Cortex of kidney (tissue), 1 donor: ENCODE data around the gene TAS2R50.

Experiments used
- DNase-seq: peaks from one replicate; lab custom pipeline; 2025; lab: John Stamatoyannopoulos, UW

TAS2R50 gene

DNA sequence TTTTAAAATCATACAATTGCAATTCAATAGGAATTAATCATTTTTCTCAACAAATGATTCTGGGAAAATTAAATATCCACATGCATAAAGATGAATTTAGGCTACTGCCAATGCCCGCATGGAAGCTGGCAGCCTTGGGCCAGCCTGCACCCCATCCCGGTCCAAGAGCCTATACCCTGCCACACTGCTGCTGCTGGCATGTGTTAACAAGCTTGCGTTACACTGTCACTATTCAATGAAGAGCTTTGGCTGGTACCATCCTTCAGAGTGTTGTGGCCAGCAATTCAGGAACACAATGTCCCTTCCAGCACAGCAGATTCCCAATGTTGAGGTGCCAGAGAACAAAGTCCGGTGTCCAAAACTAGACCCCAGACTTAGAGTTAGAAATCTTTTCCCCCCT lies 34.1 kb downstream of the TAS2R50 start:
- no peak for DNase-seq

DNA sequence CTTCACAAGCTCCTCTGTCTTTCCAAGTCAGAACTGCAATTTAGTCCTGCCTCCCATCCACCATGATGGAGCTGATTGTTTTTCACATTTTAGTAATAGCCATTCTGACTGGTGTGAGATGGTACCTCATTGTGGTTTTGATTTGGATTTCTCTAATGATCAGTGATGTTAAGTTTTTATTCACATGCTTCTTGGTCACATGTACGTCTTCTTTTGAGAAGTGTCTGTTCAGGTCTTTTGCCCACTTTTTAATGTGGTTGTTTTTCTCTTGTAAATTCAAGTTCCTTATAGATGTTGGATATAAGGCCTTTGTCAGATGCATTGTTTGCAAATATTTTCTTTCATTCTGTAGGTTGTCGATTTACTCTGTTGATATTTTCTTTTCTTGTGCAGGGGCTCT lies 43.5 kb downstream of the TAS2R50 start:
- no peak for DNase-seq

DNA sequence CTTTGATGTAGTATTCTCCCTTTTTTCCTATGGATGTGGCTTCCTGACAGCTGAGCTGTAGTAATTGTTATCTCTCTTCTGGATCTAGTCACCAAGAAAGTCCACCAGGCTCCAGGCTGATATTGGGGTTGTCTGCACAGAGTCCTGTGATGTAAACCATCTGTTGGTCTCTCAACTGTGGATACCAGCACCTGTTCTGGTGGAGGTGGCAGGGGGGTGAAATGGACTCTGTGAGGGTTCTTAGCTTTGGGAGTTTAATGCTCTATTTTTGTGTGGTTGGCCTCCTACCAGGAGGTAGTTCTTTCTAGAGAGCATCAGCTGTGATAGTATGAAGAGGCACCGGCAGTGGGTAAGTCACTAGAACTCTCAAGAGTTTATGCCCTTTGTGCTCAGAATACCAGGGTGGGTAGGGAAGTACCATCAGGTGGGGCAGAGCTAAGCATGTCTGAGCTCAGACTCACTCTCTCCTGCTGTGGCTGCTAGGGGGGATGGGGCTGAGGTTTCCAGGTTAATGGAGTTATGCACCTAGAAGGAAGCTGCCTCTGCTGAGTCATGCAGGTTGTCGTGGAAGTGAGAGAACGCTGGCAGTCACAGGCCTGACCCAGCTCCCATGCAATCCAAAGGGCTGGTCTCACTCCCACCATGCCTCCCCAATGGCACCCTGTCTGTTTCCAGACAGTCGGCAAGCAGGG lies 44.6 kb downstream of the TAS2R50 start:
- DNase-seq = no peak

DNA sequence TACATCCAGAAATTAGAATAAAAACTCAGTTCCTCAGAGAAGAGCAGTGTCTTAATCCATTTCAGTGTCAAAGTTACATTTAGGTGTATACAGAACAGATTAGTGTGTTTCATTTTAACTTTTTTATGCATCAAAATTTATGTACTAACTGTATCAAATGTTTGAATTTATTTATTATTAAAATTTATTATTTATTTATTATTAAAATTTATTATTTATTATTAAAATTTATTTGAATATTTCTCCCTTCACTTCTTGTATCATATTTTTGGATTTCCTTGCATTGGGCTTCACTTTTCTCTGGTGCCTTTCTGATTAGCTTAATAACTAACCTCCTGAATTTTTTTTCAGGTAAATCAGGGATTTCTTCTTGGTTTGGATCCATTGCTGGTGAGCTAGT lies 45.3 kb downstream of the TAS2R50 start:
- DNase-seq = no peak

DNA sequence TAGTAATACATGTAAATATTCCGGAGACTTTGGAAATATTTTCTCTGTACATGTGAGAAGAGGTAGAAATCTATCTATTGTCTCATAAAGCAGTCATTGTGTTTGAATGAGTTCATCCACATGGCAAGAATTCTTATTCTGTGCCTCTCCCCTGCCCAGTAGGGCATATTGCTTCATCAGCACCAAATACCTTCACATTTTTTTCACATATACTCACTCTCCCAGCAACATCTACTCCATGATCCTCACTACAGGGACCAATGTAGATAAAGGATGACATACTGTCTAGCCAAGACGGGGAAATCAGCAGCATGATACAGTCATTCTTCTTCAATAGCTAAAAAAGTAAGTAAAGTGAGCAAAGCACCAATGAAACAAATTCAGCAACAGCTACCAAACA lies 46.3 kb downstream of the TAS2R50 start:
- no peak for DNase-seq

DNA sequence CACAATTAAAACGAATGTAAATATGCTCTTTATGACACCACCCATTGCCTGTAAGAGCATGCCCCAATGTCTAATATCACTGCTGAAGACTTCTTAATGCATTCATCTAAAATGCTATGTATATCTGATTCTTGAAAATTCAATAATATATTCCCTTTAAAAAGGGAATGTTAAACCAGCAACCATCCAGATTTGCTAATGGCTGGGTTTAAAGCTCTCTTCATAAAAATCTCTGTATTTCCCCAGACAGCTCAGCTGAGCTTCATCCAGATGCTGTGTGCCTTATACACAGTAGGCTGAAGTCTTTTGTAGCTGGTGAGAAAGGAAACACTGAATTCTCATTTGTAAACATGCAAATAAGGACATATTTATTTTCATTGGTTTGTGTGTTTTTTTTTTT lies 47.5 kb downstream of the TAS2R50 start, which contains the start of gene TAS2R14:
TAS2R14 (minus strand) TSS at position 101 of the 400 bp plus-strand sequence; CDS start at position 45, 56 bp downstream.
- no peak for DNase-seq

DNA sequence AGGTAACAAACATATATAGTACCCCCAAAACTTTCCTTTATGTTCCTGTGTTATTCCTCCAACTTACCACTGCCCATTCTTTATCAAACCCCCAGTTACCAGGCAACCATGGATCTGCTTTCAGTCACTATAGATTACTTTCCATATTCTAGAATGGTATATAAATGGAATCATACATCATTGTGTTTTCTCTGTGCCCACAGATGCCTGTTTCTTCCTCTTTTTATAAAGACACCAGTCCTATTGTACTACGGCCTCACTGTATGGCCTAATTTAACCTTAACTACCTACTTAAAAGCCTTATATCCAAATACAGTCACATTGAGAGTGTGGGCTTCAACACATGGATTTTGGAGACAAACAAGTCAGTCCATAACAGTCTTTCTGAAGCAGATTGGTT lies 50.2 kb downstream of the TAS2R50 start:
- no peak for DNase-seq
